ENCODE measurements around the gene REG4. TPM values are rescaled to one million over a fixed set of nuclear protein-coding genes. Genes with fewer than 3 reads are reported as not detected.
"Not testable (repeated sequence)": the region's sequence is repeated elsewhere in the genome, so short reads cannot be mapped to it uniquely, and the experiment has no call there.

Gene REG4
- total RNA-seq, 1 donor from 2014 or later, result 0.16 TPM

DNA sequence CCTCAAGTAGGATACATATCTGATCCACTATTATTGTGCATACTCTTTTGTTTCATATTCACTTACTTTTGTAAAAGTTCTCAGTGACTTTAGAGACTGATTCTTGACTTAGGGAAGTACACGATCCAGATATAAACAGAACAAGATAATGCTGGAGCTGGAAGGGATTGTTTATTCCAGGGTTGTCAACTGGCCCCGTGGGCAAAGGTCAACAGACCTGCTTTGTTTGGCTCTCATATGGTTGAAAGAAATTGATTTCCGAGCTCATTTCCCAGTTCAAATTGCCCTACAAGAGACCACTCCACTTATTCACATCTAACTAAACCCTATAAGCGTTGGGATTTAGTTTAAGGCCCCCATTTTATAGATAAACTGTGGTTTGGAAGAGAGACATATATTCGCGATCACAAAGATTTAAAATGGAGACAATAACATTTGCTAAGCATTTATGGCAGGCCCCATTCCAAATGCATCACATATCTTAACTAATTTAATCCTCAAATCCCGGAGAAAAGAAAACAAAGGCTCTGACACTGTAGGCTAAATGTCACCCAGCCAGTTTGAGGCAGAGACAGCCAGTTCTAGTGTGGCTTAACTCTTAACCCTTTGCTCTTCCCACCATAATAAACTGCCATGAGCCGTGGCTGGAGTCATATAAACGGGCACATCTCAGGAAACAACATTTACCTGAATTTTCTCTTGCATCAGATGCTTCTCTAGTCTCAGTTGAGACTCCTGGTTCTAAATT lies 20.6 kb downstream of the REG4 start:
- peak overlapping the region; percentile 63 for H3K27ac Mint-ChIP-seq

DNA sequence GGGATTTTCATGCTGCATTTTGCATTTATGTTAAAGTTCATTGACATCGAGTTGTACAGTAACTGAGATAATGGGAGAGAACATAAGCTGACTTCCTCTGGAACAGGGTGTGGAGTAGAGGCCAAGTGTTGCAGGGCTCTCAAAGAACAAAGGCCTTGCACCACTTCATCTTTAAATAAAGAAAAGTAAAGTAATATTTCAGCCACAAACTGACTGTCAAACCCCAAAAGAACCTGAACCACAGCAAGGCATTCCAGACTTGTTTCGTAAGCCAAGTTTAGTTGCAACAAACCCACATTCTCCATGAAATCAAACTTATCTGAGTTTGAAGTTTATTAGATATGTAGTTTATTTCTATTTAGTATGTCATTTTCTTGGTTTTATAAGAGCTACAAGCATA lies 23.5 kb downstream of the REG4 start:
- Mint-ChIP-seq H3K36me3 (no peaks in the 10 kb centered on the region), H3K9me3 (no peaks in the 10 kb centered on the region), H3K4me1 (peaks cover 77% of the 10 kb centered on the region), H3K27ac (peak overlapping the region; percentile 73), H3K4me3 (no peak overlapping the region), H3K27me3 (ENCODE audit: low read depth) (no peaks in the 10 kb centered on the region)
- no peak for DNase-seq (ENCODE audit: low spot score in 2 of 2, unreplicated experiment in 2 of 2)
- TF ChIP-seq, protein P1, sequence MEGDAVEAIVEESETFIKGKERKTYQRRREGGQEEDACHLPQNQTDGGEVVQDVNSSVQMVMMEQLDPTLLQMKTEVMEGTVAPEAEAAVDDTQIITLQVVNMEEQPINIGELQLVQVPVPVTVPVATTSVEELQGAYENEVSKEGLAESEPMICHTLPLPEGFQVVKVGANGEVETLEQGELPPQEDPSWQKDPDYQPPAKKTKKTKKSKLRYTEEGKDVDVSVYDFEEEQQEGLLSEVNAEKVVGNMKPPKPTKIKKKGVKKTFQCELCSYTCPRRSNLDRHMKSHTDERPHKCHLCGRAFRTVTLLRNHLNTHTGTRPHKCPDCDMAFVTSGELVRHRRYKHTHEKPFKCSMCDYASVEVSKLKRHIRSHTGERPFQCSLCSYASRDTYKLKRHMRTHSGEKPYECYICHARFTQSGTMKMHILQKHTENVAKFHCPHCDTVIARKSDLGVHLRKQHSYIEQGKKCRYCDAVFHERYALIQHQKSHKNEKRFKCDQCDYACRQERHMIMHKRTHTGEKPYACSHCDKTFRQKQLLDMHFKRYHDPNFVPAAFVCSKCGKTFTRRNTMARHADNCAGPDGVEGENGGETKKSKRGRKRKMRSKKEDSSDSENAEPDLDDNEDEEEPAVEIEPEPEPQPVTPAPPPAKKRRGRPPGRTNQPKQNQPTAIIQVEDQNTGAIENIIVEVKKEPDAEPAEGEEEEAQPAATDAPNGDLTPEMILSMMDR (IDR thresholded peaks at IDR 0.05; ENCODE audit: unreplicated experiment), result no peak

More for the DNA sequence above, 20.6 kb downstream of the REG4 start:
- TF ChIP-seq, protein P1 (IDR thresholded peaks at IDR 0.05; ENCODE audit: unreplicated experiment), result no peak
- Mint-ChIP-seq H3K36me3 (no peaks in the 10 kb centered on the region), H3K27me3 (ENCODE audit: low read depth) (no peaks in the 10 kb centered on the region), H3K4me3 (no peak overlapping the region), H3K4me1 (peaks cover 66% of the 10 kb centered on the region), H3K9me3 (no peaks in the 10 kb centered on the region)
- DNase-seq (ENCODE audit: low spot score in 2 of 2, unreplicated experiment in 2 of 2), result no peak

DNA sequence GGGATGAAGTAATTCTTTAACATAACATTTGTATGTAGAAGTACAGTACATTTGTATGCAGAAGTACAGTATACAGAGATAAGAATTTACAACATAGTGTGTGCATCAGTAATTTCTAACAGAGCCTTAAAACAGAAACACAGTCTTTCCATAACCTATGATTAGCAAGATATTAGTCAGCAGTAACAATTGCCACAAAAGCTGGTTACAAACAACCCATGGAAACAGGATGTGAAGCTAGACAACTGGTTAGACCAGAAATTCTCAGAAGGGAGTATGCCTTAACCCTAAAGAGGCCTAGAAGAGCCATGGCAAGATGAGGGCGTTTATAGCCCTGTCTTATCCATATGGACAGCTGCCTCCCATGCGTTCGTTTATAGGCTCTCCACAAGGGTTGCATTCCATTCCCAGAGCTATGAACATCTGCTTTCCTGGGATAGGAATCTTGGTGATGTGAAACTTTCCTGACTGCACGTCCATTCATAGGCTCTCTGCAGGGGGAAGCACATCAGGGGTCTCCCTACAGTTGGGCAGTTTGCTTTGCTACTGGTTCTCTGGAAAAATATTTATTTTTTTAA lies 24.7 kb downstream of the REG4 start:
- not testable (repeated sequence) for H3K9me3 Mint-ChIP-seq; H3K27me3 Mint-ChIP-seq (ENCODE audit: low read depth); H3K4me3 Mint-ChIP-seq; DNase-seq (ENCODE audit: low spot score in 2 of 2, unreplicated experiment in 2 of 2); H3K36me3 Mint-ChIP-seq; H3K27ac Mint-ChIP-seq
- peaks cover 77% of the 10 kb centered on the region for H3K4me1 Mint-ChIP-seq

DNA sequence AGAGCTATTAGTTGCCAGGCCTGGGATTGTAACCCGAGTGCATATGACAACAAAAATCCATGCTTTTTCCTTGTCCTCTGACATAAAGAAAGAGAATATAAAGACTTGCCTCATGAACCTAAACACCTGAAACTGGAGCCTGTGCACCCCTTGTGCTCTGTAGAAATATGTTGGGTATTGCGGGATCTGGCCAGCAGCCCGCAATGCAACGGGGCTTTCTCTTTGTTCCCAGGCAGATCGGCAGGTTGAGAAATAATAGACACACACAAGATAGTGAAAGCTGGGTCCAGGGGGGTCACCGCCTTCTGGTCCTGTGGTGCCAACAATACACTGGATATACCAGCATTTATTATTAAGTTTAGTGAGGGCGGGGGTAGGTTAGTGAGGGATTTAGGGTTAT lies 25.2 kb downstream of the REG4 start:
- DNase-seq (ENCODE audit: low spot score in 2 of 2, unreplicated experiment in 2 of 2); H3K9me3 Mint-ChIP-seq; H3K4me3 Mint-ChIP-seq; H3K27ac Mint-ChIP-seq; H3K36me3 Mint-ChIP-seq; H3K27me3 Mint-ChIP-seq (ENCODE audit: low read depth): not testable (repeated sequence)
- peaks cover 72% of the 10 kb centered on the region for H3K4me1 Mint-ChIP-seq

DNA sequence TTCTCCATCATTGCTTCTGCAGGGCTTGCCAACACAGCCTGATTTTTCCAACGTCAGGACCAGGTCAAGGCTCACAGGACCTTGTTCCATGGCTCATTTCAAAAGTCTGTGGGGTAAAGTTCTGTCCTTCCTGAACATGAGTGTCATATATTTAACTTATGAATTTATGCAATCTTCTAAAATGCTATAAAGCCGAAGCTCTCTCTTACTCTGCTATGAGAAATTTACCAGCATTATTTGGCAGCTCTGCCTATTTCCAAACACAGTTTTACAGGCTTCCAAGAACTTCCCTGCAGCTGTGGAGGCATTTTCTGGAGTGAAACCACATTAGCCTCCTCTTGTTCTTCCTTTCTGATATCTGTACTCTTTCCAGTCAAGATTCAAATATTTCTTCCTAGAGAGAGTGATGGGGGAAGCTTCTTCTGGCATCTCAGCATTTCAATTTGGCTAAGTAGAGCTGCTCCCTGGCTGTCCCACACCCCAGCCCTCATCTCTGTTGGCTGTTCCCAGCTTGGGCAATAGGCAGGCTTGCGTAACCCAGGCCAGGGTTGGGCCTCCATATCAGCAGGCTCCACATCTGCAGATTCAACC lies 27.0 kb downstream of the REG4 start:
- TF ChIP-seq, protein P1 (IDR thresholded peaks at IDR 0.05; ENCODE audit: unreplicated experiment), result no peak
- Mint-ChIP-seq H3K4me3 (no peak overlapping the region), H3K27me3 (ENCODE audit: low read depth) (no peaks in the 10 kb centered on the region), H3K36me3 (no peaks in the 10 kb centered on the region), H3K9me3 (no peaks in the 10 kb centered on the region), H3K27ac (peak overlapping the region; percentile 68), H3K4me1 (peaks cover 75% of the 10 kb centered on the region)
- no peak for DNase-seq (ENCODE audit: low spot score in 2 of 2, unreplicated experiment in 2 of 2)

DNA sequence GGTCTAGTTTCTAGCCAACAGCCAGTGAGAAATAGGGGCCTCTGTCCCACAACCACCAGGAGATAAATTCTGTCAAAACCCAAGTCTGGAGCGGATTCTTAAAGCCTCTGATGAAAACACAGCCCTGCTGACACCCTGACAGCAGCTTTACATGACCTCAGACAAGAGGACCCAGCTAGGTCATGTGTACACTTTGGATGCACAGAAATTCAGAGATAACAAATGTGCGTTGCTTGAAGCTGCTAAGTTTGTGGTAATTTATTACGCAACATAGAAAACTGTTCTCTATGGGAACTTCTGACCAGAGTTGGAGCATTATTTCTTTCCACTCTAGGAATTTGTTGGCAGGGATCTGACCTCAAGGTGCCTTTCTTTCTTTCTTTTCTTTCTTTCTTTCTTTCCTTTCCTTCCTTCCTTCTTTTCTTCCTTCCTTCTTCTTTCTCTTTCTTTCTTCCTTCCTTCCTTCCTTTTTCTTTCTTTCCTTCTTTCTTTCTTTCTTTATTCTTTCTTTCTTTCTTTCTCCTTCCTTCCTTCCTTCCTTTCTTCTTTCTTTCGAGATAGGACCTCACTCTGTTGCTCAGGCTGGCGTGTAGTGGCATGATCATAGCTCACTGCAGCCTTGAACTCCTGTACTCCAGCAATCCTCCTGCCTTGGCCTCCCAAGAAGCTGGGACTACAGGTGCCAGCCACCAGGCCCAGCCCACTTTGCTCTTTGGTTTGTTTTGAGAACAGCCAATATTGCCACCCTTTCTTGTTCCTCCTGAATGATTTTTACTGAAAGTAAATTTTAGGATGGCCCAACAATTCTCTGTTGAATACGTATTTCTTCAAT lies 27.7 kb downstream of the REG4 start:
- no peaks in the 10 kb centered on the region for H3K9me3 Mint-ChIP-seq
- H3K27me3 Mint-ChIP-seq (ENCODE audit: low read depth), result no peaks in the 10 kb centered on the region
- H3K36me3 Mint-ChIP-seq, result no peaks in the 10 kb centered on the region
- no peak overlapping the region for H3K4me3 Mint-ChIP-seq
- no peak for DNase-seq (ENCODE audit: low spot score in 2 of 2, unreplicated experiment in 2 of 2)
- peak overlapping the region; percentile 86 for H3K27ac Mint-ChIP-seq
- peaks cover 69% of the 10 kb centered on the region for H3K4me1 Mint-ChIP-seq
- TF ChIP-seq, protein P1 (IDR thresholded peaks at IDR 0.05; ENCODE audit: unreplicated experiment), result no peak

Measured in mesothelial cell of epicardium (in vitro differentiated cells).